Stimulated activated CD8-positive, alpha-beta memory T cell treated with anti-CD3 and anti-CD28 coated beads, Interleukin-7, amount 100 ng/mL, for 4 hours (primary cell): ENCODE measurements around the gene MYL10.

Experiments used
- DNase-seq, 2 donors: peaks; one replicate each; pipeline ENCODE4 v3.0.0-alpha.2; 2020; ENCODE audit warnings: low read depth in 2 of 2

Gene MYL10

GRCh38 chr7:101596898-101597297, 32.2 kb downstream of the MYL10 start:
- DNase-seq, result no peak

GRCh38 chr7:101595766-101596537, 33.1 kb downstream of the MYL10 start:
- DNase-seq, result no peak

GRCh38 chr7:101595246-101595645, 33.9 kb downstream of the MYL10 start:
- no peak for DNase-seq

GRCh38 chr7:101594790-101595189, 34.3 kb downstream of the MYL10 start:
- no peak for DNase-seq

- DNase-seq, result no peak
Observed at GRCh38 chr7:101593556-101593955, 35.5 kb downstream of the MYL10 start.

- DNase-seq, result no peak
Observed at GRCh38 chr7:101591504-101591903, 37.6 kb downstream of the MYL10 start.

- DNase-seq, result no peak
Observed at GRCh38 chr7:101590663-101591435, 38.2 kb downstream of the MYL10 start.

GRCh38 chr7:101589976-101590662, 39.0 kb downstream of the MYL10 start:
- no peak for DNase-seq

GRCh38 chr7:101589052-101589451, 40.0 kb downstream of the MYL10 start:
- DNase-seq, result no peak

- DNase-seq, result no peak
Observed at GRCh38 chr7:101588131-101588935, 40.8 kb downstream of the MYL10 start.

GRCh38 chr7:101586906-101587677, 42.0 kb downstream of the MYL10 start:
- no peak for DNase-seq

GRCh38 chr7:101586078-101586905, 42.8 kb downstream of the MYL10 start:
- no peak for DNase-seq

- DNase-seq, result no peak
Observed at GRCh38 chr7:101582971-101583370, 46.1 kb downstream of the MYL10 start.

GRCh38 chr7:101581891-101582290, 47.2 kb downstream of the MYL10 start:
- DNase-seq, result no peak

GRCh38 chr7:101580596-101580995, 48.5 kb downstream of the MYL10 start:
- no peak for DNase-seq

- DNase-seq, result no peak
Observed at GRCh38 chr7:101578552-101578951, 50.5 kb downstream of the MYL10 start.

- DNase-seq, result no peak
Observed at GRCh38 chr7:101576998-101577397, 52.1 kb downstream of the MYL10 start.

GRCh38 chr7:101575721-101576120, 53.4 kb downstream of the MYL10 start:
- no peak for DNase-seq

GRCh38 chr7:101575168-101575567, 53.9 kb downstream of the MYL10 start:
- DNase-seq, result no peak

- no peak for DNase-seq
Observed at GRCh38 chr7:101572156-101572555, 56.9 kb downstream of the MYL10 start.
